Activated T-cell treated with anti-CD3 and anti-CD28 coated beads, Interleukin-2, amount 50 U/mL, for 24 hours (primary cell): ENCODE data around the gene FRMD1.

Source experiments
- DNase-seq: peaks from one replicate; pipeline ENCODE4 v3.0.0-alpha.2; 2020
- H3K27ac Mint-ChIP-seq: 2 replicates; pipeline ENCODE4 v1.8.0; 2020; ENCODE audit warnings: mild to moderate bottlenecking, mixed read lengths
- H3K27me3 Mint-ChIP-seq: 2 replicates; pipeline ENCODE4 v1.8.0; 2020; ENCODE audit warnings: mixed read lengths
- H3K36me3 Mint-ChIP-seq: 2 replicates; pipeline ENCODE4 v1.8.0; 2020; ENCODE audit warnings: low read depth, mixed read lengths
- H3K4me1 Mint-ChIP-seq: 2 replicates; pipeline ENCODE4 v1.8.0; 2020; ENCODE audit warnings: low read depth, mixed read lengths
- H3K4me3 Mint-ChIP-seq: 2 replicates; pipeline ENCODE4 v1.8.0; 2020; ENCODE audit warnings: mild to moderate bottlenecking, moderate library complexity, mixed read lengths
- H3K9me3 Mint-ChIP-seq: 2 replicates; pipeline ENCODE4 v1.8.0; 2020; ENCODE audit warnings: mixed read lengths

FRMD1 gene

DNA sequence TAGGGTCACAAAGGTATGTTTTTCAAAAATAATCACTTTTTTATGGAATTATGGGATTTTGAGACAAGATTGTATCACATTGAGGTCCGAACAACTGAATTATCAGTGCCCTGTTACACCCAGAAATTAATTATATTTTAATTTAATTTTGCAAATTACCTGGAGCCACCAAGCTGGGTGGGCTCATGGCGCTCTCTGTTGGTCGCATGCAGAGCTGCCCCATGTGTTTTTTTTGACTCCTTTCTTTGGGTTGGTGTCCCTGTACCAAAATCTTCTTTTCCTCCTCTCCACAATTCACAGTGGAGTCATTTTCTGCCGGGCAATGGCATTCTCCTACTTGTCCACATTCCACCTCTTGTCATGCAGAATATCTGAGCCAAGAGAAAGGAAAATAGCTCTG lies 38.9 kb upstream of the FRMD1 start:
- Mint-ChIP-seq H3K36me3 (no peaks in the 10 kb centered on the region), H3K9me3 (no peaks in the 10 kb centered on the region), H3K27me3 (peaks cover 10% of the 10 kb centered on the region), H3K4me3 (no peak overlapping the region), H3K4me1 (peaks cover 5% of the 10 kb centered on the region), H3K27ac (no peak overlapping the region)
- no peak for DNase-seq

DNA sequence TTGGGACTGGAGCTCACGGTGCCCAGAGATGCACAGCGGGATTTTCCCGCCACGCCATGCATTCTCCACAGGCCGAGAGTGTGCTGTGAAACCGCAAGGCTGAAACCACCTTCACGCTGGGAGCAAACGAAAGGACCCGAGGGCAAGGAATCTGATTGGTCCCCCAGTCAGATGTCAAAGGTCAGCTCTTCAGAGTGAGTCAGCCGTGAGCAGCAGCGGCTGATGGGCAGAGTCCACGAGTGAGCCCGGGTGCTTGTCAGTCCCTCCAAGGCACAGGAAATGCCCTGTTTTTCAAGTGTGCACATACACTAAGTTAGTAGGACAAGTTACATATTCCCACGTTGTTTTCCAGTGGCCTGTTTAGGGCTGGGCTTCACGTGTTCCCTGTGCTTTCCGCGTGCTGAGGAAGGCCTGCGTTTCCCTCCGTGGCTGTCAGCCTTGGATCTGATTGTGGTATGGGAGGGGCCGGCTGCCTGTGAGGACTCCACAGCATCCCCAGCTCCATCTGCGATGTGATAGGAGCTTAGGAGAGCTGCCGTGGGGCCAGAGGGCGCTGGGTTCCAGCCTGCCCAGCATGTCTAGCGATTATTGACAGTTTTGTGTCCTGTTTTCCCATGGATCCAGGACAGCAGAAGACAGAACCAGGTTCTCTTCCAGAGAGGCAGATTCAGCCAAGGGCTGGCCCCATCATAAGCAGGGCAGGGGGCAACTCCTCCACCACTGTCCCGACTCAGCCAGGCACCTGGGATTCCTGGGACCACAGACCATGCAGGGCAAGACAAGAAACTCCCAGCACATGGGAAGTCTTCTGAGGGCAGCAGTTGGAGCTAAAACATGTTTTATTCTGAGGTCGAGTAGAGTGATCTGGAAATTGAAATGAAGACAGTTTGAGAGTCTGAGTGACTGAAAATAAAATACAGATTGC lies 38.2 kb upstream of the FRMD1 start:
- no peaks in the 10 kb centered on the region for H3K36me3 Mint-ChIP-seq
- peak; percentile 13 for DNase-seq

DNA sequence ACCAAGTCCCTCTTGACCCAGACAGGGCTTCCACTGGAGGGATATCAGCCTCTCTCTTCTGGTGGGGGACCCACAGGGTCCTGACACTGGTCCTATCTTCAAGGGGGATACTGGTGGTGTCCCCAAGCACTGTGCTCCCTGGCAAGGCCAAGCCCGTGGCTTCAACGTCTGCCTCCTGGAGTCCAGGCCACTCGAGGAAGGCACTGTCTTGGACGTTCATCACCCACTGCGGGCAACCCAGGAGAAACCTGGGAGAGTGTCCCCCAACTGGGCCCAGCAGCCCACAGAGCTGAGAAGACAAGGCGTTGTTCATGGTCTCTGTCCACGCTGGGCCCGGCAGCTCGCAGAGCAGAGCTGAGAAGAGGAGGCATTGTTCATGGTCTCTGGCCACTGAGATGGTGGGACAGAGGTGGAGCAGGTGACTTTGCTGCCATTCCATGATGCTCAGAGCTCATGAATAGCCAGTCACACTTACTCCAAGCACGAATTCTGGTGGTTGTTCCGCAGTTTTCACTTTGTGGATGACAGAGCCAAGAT lies 37.5 kb upstream of the FRMD1 start:
- H3K4me1 Mint-ChIP-seq = peaks cover 5% of the 10 kb centered on the region

More for the DNA sequence above, 38.2 kb upstream of the FRMD1 start:
- Mint-ChIP-seq H3K27ac (no peak overlapping the region), H3K9me3 (no peaks in the 10 kb centered on the region), H3K4me3 (no peak overlapping the region), H3K27me3 (peaks cover 2% of the 10 kb centered on the region), H3K4me1 (peaks cover 5% of the 10 kb centered on the region)

DNA sequence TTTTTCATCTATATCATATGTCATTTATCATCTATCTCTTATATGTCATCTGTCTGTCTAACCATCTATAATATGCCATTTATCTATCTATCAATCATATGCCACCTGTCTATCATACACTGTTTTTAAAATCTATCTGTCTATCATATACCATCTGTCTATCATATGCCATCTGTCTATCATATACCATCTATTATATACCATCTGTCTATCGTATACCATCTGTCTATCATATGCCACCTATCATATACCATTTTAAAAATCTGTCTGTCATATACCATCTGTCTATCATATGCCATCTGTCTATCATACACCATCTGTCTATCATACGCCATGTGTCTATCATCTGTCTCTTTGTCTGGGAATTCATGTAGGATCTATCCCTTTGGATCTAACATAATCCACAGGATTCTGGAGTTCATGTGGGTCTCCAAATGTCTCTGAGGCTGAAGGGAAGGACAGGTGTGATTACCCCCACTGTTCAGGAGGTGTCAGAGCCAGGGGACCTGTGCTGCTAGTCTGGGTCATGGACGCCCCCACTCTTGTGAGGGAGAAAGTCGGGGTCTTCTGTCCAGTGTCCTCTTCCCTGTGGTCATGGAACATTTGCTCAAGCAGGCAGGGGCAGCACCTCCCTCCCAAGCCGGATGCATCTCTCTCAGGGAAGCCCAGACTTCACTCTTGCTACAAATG lies 36.9 kb upstream of the FRMD1 start:
- Mint-ChIP-seq H3K27ac (no peak overlapping the region), H3K36me3 (no peaks in the 10 kb centered on the region), H3K4me3 (no peak overlapping the region), H3K4me1 (peaks cover under 1% of the 10 kb centered on the region), H3K27me3 (peaks cover 4% of the 10 kb centered on the region), H3K9me3 (no peaks in the 10 kb centered on the region)
- no peak for DNase-seq

More for the DNA sequence above, 37.5 kb upstream of the FRMD1 start:
- no peaks in the 10 kb centered on the region for H3K36me3 Mint-ChIP-seq
- no peak overlapping the region for H3K27ac Mint-ChIP-seq
- peak; percentile 12 for DNase-seq
- H3K4me3 Mint-ChIP-seq = no peak overlapping the region
- H3K27me3 Mint-ChIP-seq = no peaks in the 10 kb centered on the region
- H3K9me3 Mint-ChIP-seq = no peaks in the 10 kb centered on the region

DNA sequence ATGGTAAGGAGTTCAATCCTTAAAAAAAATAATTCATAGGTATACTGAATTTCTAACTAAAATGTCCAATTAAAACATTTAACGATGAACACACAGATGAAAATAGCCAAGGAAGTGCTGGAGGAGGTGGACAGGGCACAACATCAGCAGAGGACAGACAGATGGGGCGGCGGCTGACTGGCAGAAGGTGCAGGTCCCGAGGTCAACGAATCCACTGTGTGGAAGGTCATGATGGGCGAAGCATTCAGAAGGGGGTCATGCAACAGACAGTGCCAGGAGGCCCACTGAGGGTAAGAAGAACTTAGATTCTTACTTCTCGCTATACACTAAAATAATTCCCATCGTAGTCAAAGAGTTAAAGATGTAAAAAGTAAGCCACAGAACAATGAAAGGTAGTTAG lies 34.2 kb upstream of the FRMD1 start:
- Mint-ChIP-seq H3K27ac (no peak overlapping the region), H3K36me3 (no peaks in the 10 kb centered on the region), H3K9me3 (no peaks in the 10 kb centered on the region), H3K4me3 (no peak overlapping the region), H3K4me1 (no peaks in the 10 kb centered on the region), H3K27me3 (peaks cover 10% of the 10 kb centered on the region)
- DNase-seq = no peak

DNA sequence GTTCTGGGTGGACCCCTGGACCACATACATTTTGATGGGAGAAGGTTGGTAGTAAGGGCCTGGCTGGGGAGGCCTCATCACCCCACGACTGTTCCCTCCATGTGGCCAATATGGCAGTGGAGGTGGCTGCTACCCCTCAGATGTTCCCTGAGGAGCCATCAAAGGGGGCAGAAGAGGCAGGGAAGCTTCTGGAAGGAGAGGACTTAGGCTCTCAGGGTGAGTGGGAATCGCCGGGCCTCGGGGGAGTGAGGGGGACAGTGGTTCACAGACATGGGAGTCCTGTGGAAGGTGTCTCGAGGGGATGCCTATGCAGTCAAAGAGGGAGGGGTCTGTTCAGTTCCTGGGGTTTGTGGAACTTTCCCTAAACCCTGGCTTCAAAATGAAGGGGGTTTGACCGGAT lies 32.9 kb upstream of the FRMD1 start:
- H3K9me3 Mint-ChIP-seq = no peaks in the 10 kb centered on the region
- H3K27me3 Mint-ChIP-seq = peaks cover 10% of the 10 kb centered on the region
- DNase-seq = no peak
- H3K27ac Mint-ChIP-seq = no peak overlapping the region
- no peaks in the 10 kb centered on the region for H3K36me3 Mint-ChIP-seq
- no peaks in the 10 kb centered on the region for H3K4me1 Mint-ChIP-seq
- H3K4me3 Mint-ChIP-seq = no peak overlapping the region

DNA sequence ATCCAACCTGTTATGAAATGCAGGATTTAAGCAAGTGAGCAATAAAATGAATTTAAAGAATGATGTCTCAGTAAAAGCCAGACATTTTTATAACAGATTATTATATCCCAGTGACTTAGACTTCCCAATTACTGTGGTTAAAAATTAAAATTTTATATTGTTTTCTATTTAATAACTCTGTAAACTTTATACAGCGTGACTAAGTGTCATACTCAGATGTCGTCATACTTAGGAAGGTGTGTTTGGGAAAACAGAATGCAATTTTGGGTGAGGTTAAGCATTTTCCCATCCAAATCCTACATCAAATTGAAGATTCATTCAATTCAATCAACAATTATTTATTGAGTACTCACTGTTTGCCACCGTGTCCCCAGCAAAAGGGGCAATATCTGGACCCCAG lies 31.4 kb upstream of the FRMD1 start:
- DNase-seq = no peak
- no peaks in the 10 kb centered on the region for H3K9me3 Mint-ChIP-seq
- H3K4me3 Mint-ChIP-seq = no peak overlapping the region
- no peaks in the 10 kb centered on the region for H3K36me3 Mint-ChIP-seq
- no peaks in the 10 kb centered on the region for H3K4me1 Mint-ChIP-seq
- peaks cover 15% of the 10 kb centered on the region for H3K27me3 Mint-ChIP-seq
- H3K27ac Mint-ChIP-seq = no peak overlapping the region

DNA sequence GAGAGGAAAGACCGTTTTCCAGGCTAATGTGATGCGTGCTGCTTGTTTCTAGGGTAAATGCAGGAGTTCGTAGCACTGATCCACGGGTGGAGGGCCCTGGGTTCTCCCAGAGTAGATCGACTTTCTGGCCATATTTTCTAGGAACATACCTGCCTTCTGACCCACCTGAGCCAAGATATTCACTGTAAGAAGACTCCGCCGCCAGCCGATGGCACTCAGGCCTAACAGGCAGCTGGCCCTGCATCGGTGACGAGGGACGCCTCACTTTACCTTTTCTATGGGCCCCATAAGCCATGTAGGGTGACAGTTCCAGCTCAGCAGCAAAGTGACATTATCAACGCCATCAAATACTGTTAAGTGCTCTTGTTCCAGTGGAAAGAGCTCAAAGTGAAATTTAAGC lies 30.2 kb upstream of the FRMD1 start:
- H3K4me1 Mint-ChIP-seq = no peaks in the 10 kb centered on the region
- H3K36me3 Mint-ChIP-seq = no peaks in the 10 kb centered on the region
- peaks cover 25% of the 10 kb centered on the region for H3K27me3 Mint-ChIP-seq
- no peak for DNase-seq
- H3K27ac Mint-ChIP-seq = no peak overlapping the region
- no peaks in the 10 kb centered on the region for H3K9me3 Mint-ChIP-seq
- no peak overlapping the region for H3K4me3 Mint-ChIP-seq

DNA sequence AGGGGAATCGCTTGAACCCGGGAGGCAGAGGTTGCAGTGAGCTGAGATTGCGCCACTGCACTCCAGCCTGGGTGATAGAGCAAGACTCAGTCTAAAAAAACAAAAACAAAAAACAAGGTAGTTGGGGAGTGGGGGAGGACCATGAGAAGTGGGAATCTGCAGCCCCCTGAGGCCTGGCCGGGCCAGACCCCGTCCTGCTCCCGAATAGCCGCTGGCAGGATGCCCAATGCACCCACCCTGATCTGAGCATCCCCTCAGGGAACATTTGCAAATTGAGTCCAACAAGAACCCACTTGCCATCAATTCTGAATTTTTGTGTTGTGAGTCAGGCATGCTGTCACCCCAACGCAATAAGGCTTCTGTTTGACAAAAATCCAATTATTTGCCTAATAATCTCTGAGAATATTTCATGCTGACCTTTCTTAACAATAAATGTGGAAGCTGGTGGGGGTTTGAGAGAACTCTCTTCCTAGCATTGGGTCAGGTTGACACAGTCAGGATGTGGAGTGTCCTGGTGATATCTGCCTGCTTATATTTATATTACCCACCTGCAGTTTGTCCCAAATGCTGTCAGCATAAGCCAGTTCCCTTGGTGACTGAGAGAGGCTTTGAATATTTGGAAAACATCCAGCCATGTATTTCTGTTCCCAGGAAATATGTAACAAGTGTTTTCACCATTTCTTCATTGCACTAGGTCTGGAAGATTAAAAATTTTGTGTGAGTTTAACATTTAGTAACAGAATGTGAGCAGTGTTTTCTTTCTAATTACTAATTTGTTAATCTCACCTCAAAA lies 28.4 kb upstream of the FRMD1 start:
- DNase-seq = no peak

DNA sequence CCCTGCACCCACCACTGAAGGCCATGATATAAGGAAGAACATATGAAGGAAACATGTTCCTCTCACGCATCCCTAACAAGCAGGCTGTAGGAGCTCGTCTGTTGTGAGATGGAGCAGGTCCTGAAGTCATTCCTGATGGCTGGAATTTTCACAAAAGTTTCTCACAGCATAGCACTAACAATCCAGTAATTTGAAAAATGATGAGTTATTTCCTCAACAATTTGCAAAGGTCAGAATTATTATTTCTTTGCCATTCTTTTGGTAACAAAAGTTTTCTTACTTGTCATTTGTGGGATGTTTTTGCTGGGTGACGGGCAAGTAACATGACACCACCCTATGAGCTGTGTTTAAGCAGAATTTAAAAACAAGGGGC lies 27.6 kb upstream of the FRMD1 start:
- Mint-ChIP-seq H3K27ac (no peak overlapping the region), H3K4me1 (no peaks in the 10 kb centered on the region), H3K27me3 (peaks cover 49% of the 10 kb centered on the region), H3K36me3 (no peaks in the 10 kb centered on the region), H3K9me3 (no peaks in the 10 kb centered on the region), H3K4me3 (no peak overlapping the region)
- no peak for DNase-seq

More for the DNA sequence above, 28.4 kb upstream of the FRMD1 start:
- no peaks in the 10 kb centered on the region for H3K36me3 Mint-ChIP-seq
- H3K4me3 Mint-ChIP-seq = no peak overlapping the region
- H3K4me1 Mint-ChIP-seq = no peaks in the 10 kb centered on the region
- no peak overlapping the region for H3K27ac Mint-ChIP-seq
- peaks cover 41% of the 10 kb centered on the region for H3K27me3 Mint-ChIP-seq
- no peaks in the 10 kb centered on the region for H3K9me3 Mint-ChIP-seq

DNA sequence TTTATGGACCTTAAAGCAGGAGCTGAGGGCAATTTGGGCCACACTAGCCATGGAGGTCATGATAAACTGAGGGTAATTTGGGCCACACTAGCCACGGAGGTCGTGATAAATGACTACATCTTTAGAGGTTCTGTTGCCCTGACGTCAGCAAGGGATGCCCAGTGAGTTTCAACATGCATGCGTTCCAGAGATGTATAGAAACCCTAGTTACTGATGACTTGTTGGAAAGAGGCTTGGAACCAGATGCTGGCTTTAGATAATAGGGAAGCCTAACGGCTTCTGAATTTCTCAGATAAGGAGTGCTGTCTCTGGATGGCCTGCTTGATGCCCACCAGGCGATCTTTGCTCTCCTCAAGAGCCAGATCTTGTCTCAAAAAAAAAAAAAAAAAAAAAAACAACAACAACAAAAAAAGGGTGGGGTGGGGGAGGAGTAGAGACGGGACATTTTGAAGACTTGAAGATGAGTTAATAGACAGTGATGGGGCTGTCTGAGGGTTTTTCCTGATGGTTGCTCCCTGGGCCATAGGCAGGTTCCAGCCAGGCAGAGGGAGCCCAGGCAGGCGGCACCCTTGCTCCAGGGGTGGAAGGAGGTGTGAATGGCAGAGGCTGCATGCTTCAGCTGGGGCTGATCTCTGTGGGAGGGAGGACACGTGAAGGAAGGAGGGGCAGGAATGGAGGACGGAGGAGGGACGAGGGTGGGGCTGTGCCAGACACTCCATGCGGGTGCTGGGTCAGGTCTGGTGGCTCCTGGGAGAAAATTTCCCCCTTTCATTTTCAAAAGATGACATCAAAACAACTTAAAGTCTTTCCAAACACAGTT lies 27.0 kb upstream of the FRMD1 start:
- Mint-ChIP-seq H3K4me3 (no peak overlapping the region), H3K4me1 (no peaks in the 10 kb centered on the region), H3K27me3 (peaks cover 46% of the 10 kb centered on the region), H3K27ac (no peak overlapping the region), H3K9me3 (no peaks in the 10 kb centered on the region), H3K36me3 (no peaks in the 10 kb centered on the region)
- no peak for DNase-seq

DNA sequence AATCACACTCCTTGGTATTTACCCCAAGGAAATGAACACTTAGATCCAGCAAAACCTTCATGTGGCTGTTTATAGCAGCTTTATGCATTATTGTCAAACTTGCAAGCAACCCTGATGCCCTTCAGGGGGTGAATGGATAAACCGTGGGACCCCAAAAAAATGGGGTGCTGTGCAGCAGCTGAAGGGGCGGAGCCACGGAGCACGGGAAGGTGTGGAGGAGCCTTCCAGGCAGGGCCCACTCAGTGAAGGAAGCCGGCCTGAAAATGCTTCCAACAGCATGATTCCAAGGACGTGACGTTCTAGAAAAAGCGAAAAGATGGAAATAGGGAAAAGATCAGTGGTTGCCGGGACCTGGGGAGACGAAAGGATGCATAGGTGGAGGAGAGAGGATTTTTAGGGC lies 25.6 kb upstream of the FRMD1 start:
- peaks cover 53% of the 10 kb centered on the region for H3K27me3 Mint-ChIP-seq
- no peaks in the 10 kb centered on the region for H3K36me3 Mint-ChIP-seq
- DNase-seq = no peak
- no peak overlapping the region for H3K4me3 Mint-ChIP-seq
- H3K27ac Mint-ChIP-seq = no peak overlapping the region
- H3K9me3 Mint-ChIP-seq = no peaks in the 10 kb centered on the region
- H3K4me1 Mint-ChIP-seq = no peaks in the 10 kb centered on the region

DNA sequence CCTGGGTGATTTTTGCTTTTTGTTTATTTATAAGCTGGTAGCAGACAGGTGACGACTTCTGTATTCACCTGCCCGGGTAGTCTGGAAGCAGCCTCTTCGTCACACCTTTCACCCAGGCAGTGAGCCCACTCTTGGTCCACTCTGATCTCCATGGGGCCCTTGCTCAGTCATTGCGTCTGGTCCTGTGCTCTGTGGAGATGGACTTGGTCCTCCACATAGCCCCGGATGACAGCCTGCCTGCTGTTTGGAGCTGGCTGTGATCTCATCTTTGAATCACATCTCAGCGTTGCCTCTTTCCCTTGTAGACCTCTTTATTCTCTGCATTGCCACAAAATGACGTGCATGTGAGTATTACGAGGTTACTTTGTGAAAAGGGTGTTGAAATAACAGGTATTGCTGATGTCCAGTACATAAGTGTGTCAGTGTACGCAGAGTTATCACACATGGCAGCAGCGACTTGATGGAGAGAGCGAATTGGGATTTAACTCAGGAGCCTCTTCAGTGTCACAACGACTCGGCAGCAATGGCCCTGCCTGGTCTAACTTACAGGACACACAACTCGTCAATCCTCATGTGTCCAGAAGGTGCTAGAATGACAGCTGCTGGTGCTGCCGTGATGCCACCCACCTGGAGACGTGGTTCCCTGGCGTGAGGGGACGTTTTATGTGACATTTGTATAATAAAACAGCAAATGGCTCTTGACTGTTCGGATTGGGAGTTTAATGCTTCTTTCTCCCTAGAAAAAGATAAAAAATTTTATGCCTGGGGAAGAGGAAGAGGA lies 24.2 kb upstream of the FRMD1 start:
- Mint-ChIP-seq H3K9me3 (no peaks in the 10 kb centered on the region), H3K36me3 (no peaks in the 10 kb centered on the region), H3K27me3 (peaks cover 60% of the 10 kb centered on the region), H3K27ac (no peak overlapping the region), H3K4me1 (no peaks in the 10 kb centered on the region), H3K4me3 (no peak overlapping the region)
- DNase-seq = no peak
